OCI-LY7 (cell line): ENCODE results near the gene CYFIP1. TPM values are rescaled to one million over a fixed set of nuclear protein-coding genes. Genes with fewer than 3 reads are reported as not detected.

Experiments
- BruUV-seq: library from RNA; stranded (reverse); fragments of 400-500 nt; replicated peaks from 2 replicates; lab custom pipeline; 2021; lab: Mats Ljungman, UMichigan
- CTCF ChIA-PET: fragments of 300-600 bp; sonication (Branson Sonifier 250); formaldehyde crosslinking; loops from one replicate; lab custom pipeline; 2022; ENCODE audit warnings: antibody characterized with exemption; ENCODE audit not compliant: unreplicated experiment; lab: Charles Lee
- POLR2A ChIA-PET: fragments of 300-600 bp; sonication (Branson Sonifier 250); formaldehyde crosslinking; loops from one replicate; lab custom pipeline; 2022; ENCODE audit warnings: antibody characterized with exemption; lab: Charles Lee
- DNase-seq: peaks from one replicate; pipeline ENCODE4 v3.0.0-alpha.2; 2015; ENCODE audit warnings: low spot score
- H2AFZ ChIP-seq: fragments of 200-600 bp; sonication (generic), shearing (Covaris generic); 2 replicates; pipeline ENCODE4 v1.6.1; 2014; ENCODE audit warnings: mild to moderate bottlenecking, antibody characterized with exemption, low read length, moderate library complexity
- H3K27ac ChIP-seq: fragments of 200-600 bp; sonication (generic); 2 replicates; pipeline ENCODE4 v1.5.1; 2014; ENCODE audit warnings: mixed run types, low read depth, mild to moderate bottlenecking, moderate library complexity, low read length, inconsistent platforms; ENCODE audit not compliant: poor library complexity, severe bottlenecking
- H3K36me3 ChIP-seq: fragments of 200-600 bp; sonication (generic); 2 replicates; pipeline ENCODE4 v1.6.1; 2014; ENCODE audit warnings: mild to moderate bottlenecking, antibody characterized with exemption, low read length, moderate library complexity, mixed read lengths; ENCODE audit not compliant: insufficient read depth
- H3K4me1 ChIP-seq: fragments of 200-600 bp; sonication (generic); 2 replicates; pipeline ENCODE4 v1.5.1; 2014; ENCODE audit warnings: mild to moderate bottlenecking, low read length; ENCODE audit not compliant: insufficient read depth, poor library complexity, severe bottlenecking
- H3K4me2 ChIP-seq: fragments of 200-600 bp; sonication (generic); 2 replicates; pipeline ENCODE4 v1.6.1; 2014; ENCODE audit warnings: mild to moderate bottlenecking, low read length
- H3K4me3 ChIP-seq: fragments of 200-600 bp; sonication (generic); 2 replicates; pipeline ENCODE4 v1.5.1; 2014; ENCODE audit warnings: mild to moderate bottlenecking, low read depth, low read length; ENCODE audit not compliant: poor library complexity, severe bottlenecking
- H3K79me2 ChIP-seq: fragments of 200-600 bp; sonication (generic); 2 replicates; pipeline ENCODE4 v1.6.1; 2016; ENCODE audit warnings: low read depth, mild to moderate bottlenecking, low read length, moderate library complexity, mixed read lengths; ENCODE audit not compliant: insufficient read depth
- H3K9me2 ChIP-seq: fragments of 200-600 bp; sonication (generic); 2 replicates; pipeline ENCODE4 v1.6.1; 2016; ENCODE audit warnings: mild to moderate bottlenecking, low read length, mixed read lengths; ENCODE audit not compliant: insufficient read depth
- H3K9me3 ChIP-seq: fragments of 200-600 bp; sonication (generic); 2 replicates; pipeline ENCODE4 v1.6.1; 2014; ENCODE audit warnings: mild to moderate bottlenecking, mixed run types, low read length, mixed read lengths
- H4K20me1 ChIP-seq: fragments of 200-600 bp; sonication (generic); 2 replicates; pipeline ENCODE4 v1.6.1; 2014; ENCODE audit warnings: mild to moderate bottlenecking, antibody characterized with exemption, low read length, moderate library complexity, mixed read lengths; ENCODE audit not compliant: insufficient read depth
- CTCF ChIP-seq: fragments of 200-600 bp; sonication (generic); conservative IDR thresholded peaks from 2 replicates; pipeline ENCODE4 v1.5.1; 2014; ENCODE audit warnings: mild to moderate bottlenecking, antibody characterized with exemption, low read length, moderate library complexity, mixed read lengths
- EZH2phosphoT487 ChIP-seq: fragments of 200-600 bp; sonication (generic); IDR thresholded peaks from 2 replicates; pipeline ENCODE4 v1.6.1; 2018; ENCODE audit warnings: low read depth, borderline replicate concordance, mild to moderate bottlenecking, mixed run types, antibody characterized with exemption, low read length, moderate library complexity, mixed read lengths
- intact Hi-C: fragments of 100-400 bp; cut with micrococcal nuclease; formaldehyde crosslinking; loops from one replicate; pipeline ENCODE4 v1.10.0; 2022; ENCODE audit not compliant: unreplicated experiment
- total RNA-seq, 2 experiments: library from RNA; depleted of rRNA in 1 of 2; stranded (reverse); fragments of >200 nt in 1 of 2; shearing (Covaris generic) in 1 of 2; gene quantifications; 2 replicates each; pipeline ENCODE4 v1.2.3, GENCODE V29; 2014 to 2022

CYFIP1 gene
- total RNA-seq, 2 experiments from 2014 or later = 0.98 to 1.3 TPM

GRCh38 chr15:22868495-22868894, 111.7 kb downstream of the CYFIP1 start:
- no TSS peak for BruUV-seq
- CTCF ChIA-PET = no interaction called here

GRCh38 chr15:22867886-22868285, 112.3 kb downstream of the CYFIP1 start:
- H3K79me2 ChIP-seq = peaks cover 10% of the 10 kb centered on the region; the same call in 1 of the 2 replicates
- H3K9me3 ChIP-seq = no peaks in the 10 kb centered on the region
- no peaks in the 10 kb centered on the region for H3K4me1 ChIP-seq
- no peaks in the 10 kb centered on the region for H3K9me2 ChIP-seq
- no peak for DNase-seq
- intact Hi-C loops = loop anchor here (10.0 kb wide), 1 partner anchor 137 kb away; no protein-coding TSS in a partner anchor
- TF ChIP-seq EZH2phosphoT487 = no peak
- TF ChIP-seq CTCF = no peak
- H4K20me1 ChIP-seq = no peaks in the 10 kb centered on the region
- no peak overlapping the region for H3K27ac ChIP-seq
- CTCF ChIA-PET = no interaction called here
- H2AFZ ChIP-seq = no peak overlapping the region
- POLR2A ChIA-PET = interaction anchor here (0.9 kb wide), 1 partner anchor 11 kb away, joined by 3 read pairs; no protein-coding TSS in a partner anchor
- H3K4me3 ChIP-seq = no peak overlapping the region
- no peak overlapping the region for H3K4me2 ChIP-seq
- H3K36me3 ChIP-seq = peaks cover 78% of the 10 kb centered on the region
- BruUV-seq = no TSS peak

More at GRCh38 chr15:22868495-22868894, 111.7 kb downstream of the CYFIP1 start:
- H3K9me2 ChIP-seq = no peaks in the 10 kb centered on the region
- H2AFZ ChIP-seq = no peak overlapping the region
- H3K9me3 ChIP-seq = no peaks in the 10 kb centered on the region
- H3K4me1 ChIP-seq = no peaks in the 10 kb centered on the region
- H3K79me2 ChIP-seq = peaks cover 5% of the 10 kb centered on the region; the same call in 1 of the 2 replicates
- peaks cover 72% of the 10 kb centered on the region for H3K36me3 ChIP-seq
- H3K4me2 ChIP-seq = no peak overlapping the region
- intact Hi-C loops = loop anchor here (10.0 kb wide), 1 partner anchor 136 kb away; no protein-coding TSS in a partner anchor
- no peak for TF ChIP-seq CTCF
- TF ChIP-seq EZH2phosphoT487 = no peak
- POLR2A ChIA-PET = no interaction called here
- H3K27ac ChIP-seq = no peak overlapping the region
- no peak overlapping the region for H3K4me3 ChIP-seq
- no peaks in the 10 kb centered on the region for H4K20me1 ChIP-seq
- no peak for DNase-seq

GRCh38 chr15:22866079-22866478, 114.1 kb downstream of the CYFIP1 start:
- intact Hi-C loops = loop anchor here (10.0 kb wide), 1 partner anchor 139 kb away; no protein-coding TSS in a partner anchor
- no peak for DNase-seq
- Histone ChIP-seq H3K9me3 (no peaks in the 10 kb centered on the region), H3K4me1 (no peaks in the 10 kb centered on the region), H3K79me2 (peaks cover 22% of the 10 kb centered on the region; the same call in 1 of the 2 replicates), H2AFZ (no peak overlapping the region), H3K27ac (no peak overlapping the region), H3K36me3 (peaks cover 96% of the 10 kb centered on the region), H3K9me2 (no peaks in the 10 kb centered on the region), H3K4me2 (no peak overlapping the region), H4K20me1 (no peaks in the 10 kb centered on the region), H3K4me3 (no peak overlapping the region)
- POLR2A ChIA-PET = interaction anchor here (1.7 kb wide), 1 partner anchor 9 kb away, joined by 4 read pairs; no protein-coding TSS in a partner anchor
- TF ChIP-seq EZH2phosphoT487 (no peak), CTCF (no peak)
- no TSS peak for BruUV-seq
- CTCF ChIA-PET = no interaction called here
